ENCODE data around the gene LMAN2L. TPM values are rescaled to one million over a fixed set of nuclear protein-coding genes. Genes with fewer than 3 reads are reported as not detected.

Gene LMAN2L
- total RNA-seq, 2 experiments from 2014 or later = 7.4 to 7.9 TPM

DNA sequence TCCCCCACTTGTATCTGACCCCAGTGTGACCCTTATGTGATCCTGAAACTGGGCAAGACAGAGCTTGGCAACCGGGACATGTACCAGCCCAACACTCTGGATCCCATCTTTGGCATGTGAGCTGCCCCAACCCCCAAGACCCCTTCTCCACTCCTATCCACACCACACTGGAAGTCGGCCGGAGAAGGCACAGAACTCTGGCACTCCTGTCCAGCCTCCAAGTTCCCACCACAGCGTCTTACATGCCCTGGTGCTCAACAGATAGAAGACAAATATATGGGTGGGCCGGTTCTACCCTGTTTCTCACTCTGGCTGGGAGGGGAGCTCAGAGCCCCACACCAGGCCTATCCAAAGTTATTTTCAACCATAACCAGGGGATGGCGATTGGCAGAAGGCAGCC, 40.8 kb downstream of the LMAN2L start:
- POLR2A ChIA-PET = no interaction called here
- no peak for ATAC-seq
- Mint-ChIP-seq H3K27me3 (ENCODE audit: low read depth) (no peaks in the 10 kb centered on the region), H3K4me3 (no peak overlapping the region), H3K27ac (no peak overlapping the region), H3K9me3 (ENCODE audit: insufficient read depth) (no peaks in the 10 kb centered on the region), H3K4me1 (ENCODE audit: low read depth) (no peaks in the 10 kb centered on the region), H3K36me3 (ENCODE audit: low read depth) (no peaks in the 10 kb centered on the region)
- CTCF ChIA-PET = no interaction called here
- no peak for DNase-seq

DNA sequence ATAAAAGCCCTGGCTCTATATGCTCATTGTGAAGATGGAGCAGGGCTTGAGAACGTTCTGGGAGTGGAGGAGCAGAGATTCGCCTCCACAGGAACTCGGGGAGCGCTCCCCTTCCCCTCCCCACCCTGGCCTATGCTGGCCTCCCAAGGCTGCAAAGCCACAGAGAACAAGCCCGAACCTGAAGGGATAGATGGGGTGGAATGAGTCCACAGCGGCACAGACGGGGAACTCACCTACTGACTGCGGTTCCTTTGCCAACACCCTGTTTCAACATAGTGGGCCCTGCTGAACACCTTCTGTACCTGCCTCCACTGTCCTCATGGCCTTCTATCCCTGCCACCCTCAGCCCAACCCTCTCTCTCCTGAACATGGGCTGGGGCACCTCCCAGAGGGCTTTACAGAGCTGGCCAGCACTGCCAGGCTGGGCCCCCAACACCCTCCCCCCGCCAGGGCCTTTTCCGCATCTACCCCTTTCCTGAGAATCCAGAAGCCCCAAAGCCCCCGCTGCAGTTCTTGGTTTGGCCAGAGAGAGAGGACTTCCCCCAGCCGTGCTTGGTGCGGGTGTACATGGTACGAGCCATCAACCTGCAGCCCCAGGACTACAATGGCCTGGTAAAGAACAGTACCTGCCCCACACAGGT, 41.5 kb downstream of the LMAN2L start:
- no peaks in the 10 kb centered on the region for H3K9me3 Mint-ChIP-seq (ENCODE audit: insufficient read depth)
- no peaks in the 10 kb centered on the region for H3K27me3 Mint-ChIP-seq (ENCODE audit: low read depth)
- POLR2A ChIA-PET = no interaction called here
- no peaks in the 10 kb centered on the region for H3K36me3 Mint-ChIP-seq (ENCODE audit: low read depth)
- DNase-seq = no peak
- CTCF ChIA-PET = no interaction called here
- no peak overlapping the region for H3K27ac Mint-ChIP-seq
- H3K4me1 Mint-ChIP-seq (ENCODE audit: low read depth) = no peaks in the 10 kb centered on the region
- ATAC-seq = no peak
- H3K4me3 Mint-ChIP-seq = no peak overlapping the region

DNA sequence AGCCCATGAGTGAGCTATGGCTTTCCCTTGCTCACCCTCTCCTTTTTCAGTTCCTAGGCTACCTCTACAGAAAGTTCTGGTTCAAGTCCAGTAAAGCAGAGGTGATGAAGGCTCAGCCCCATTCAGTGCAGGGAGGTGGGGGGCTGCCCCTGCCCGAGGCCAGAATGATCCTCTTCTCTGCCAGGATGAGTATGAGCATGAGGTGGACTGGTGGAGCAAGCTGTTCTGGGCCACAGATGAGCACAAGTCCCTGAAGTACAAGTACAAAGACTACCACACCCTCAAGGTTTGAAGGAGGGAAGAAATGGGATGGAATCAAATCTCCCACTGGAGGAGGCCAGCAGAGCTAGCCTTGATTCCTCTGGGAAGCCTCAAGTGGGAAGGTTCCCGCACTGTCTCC, 42.4 kb downstream of the LMAN2L start:
- H3K27ac Mint-ChIP-seq = no peak overlapping the region
- H3K36me3 Mint-ChIP-seq (ENCODE audit: low read depth) = no peaks in the 10 kb centered on the region
- H3K4me1 Mint-ChIP-seq (ENCODE audit: low read depth) = no peaks in the 10 kb centered on the region
- H3K4me3 Mint-ChIP-seq = no peak overlapping the region
- DNase-seq = no peak
- ATAC-seq = no peak
- no peaks in the 10 kb centered on the region for H3K27me3 Mint-ChIP-seq (ENCODE audit: low read depth)
- CTCF ChIA-PET = no interaction called here
- POLR2A ChIA-PET = no interaction called here
- no peaks in the 10 kb centered on the region for H3K9me3 Mint-ChIP-seq (ENCODE audit: insufficient read depth)

GRCh38 chr2:96695602-96696001, 44.3 kb downstream of the LMAN2L start:
- DNase-seq = no peak
- Mint-ChIP-seq H3K9me3 (ENCODE audit: insufficient read depth) (no peaks in the 10 kb centered on the region), H3K27me3 (ENCODE audit: low read depth) (no peaks in the 10 kb centered on the region), H3K36me3 (ENCODE audit: low read depth) (no peaks in the 10 kb centered on the region), H3K4me3 (no peak overlapping the region), H3K27ac (no peak overlapping the region), H3K4me1 (ENCODE audit: low read depth) (no peaks in the 10 kb centered on the region)
- no peak for ATAC-seq
- POLR2A ChIA-PET = no interaction called here
- CTCF ChIA-PET = no interaction called here

DNA sequence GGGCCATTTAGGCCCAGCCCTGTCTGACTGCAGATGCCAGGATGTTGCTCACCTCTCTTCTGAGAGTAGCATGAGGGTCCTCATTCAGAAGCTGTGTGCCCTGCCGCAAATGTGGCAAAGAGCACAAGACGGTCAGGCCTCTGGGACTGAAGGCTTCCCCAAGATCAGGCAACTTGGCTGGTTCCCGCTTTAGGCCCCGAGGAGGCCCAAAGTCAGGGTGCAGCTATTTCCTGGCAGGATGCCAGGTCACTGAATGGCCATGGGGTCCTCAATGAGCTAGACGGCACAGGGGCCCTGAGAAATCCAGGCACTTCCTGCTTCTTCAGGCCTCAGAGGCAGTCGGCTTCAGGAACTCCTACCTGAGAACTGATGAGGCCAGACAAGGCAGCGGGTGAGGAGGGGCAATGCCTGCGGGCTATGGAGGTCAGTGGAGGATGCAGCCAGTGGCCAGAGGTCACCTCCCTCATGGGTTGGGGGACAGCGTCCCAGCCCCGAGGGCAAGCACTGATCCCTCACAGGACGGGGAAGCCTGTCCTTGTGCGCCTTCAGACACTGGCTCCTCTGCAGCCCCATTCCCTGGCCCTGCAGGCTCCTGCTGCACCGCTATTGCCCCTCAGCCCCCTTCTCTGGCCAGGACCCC, 44.9 kb downstream of the LMAN2L start:
- ATAC-seq (no peak), DNase-seq (no peak)
- Mint-ChIP-seq H3K4me3 (no peak overlapping the region), H3K27ac (no peak overlapping the region), H3K9me3 (ENCODE audit: insufficient read depth) (no peaks in the 10 kb centered on the region), H3K27me3 (ENCODE audit: low read depth) (no peaks in the 10 kb centered on the region), H3K36me3 (ENCODE audit: low read depth) (no peaks in the 10 kb centered on the region), H3K4me1 (ENCODE audit: low read depth) (no peaks in the 10 kb centered on the region)
- ChIA-PET POLR2A (no interaction called here), CTCF (no interaction called here)

- Mint-ChIP-seq H3K36me3 (ENCODE audit: low read depth) (no peaks in the 10 kb centered on the region), H3K9me3 (ENCODE audit: insufficient read depth) (no peaks in the 10 kb centered on the region), H3K4me1 (ENCODE audit: low read depth) (no peaks in the 10 kb centered on the region), H3K27ac (no peak overlapping the region), H3K27me3 (ENCODE audit: low read depth) (no peaks in the 10 kb centered on the region), H3K4me3 (no peak overlapping the region)
- POLR2A ChIA-PET = no interaction called here
- no peak for DNase-seq
- ATAC-seq = no peak
- CTCF ChIA-PET = no interaction called here
Observed at GRCh38 chr2:96694279-96694678, 45.6 kb downstream of the LMAN2L start.

DNA sequence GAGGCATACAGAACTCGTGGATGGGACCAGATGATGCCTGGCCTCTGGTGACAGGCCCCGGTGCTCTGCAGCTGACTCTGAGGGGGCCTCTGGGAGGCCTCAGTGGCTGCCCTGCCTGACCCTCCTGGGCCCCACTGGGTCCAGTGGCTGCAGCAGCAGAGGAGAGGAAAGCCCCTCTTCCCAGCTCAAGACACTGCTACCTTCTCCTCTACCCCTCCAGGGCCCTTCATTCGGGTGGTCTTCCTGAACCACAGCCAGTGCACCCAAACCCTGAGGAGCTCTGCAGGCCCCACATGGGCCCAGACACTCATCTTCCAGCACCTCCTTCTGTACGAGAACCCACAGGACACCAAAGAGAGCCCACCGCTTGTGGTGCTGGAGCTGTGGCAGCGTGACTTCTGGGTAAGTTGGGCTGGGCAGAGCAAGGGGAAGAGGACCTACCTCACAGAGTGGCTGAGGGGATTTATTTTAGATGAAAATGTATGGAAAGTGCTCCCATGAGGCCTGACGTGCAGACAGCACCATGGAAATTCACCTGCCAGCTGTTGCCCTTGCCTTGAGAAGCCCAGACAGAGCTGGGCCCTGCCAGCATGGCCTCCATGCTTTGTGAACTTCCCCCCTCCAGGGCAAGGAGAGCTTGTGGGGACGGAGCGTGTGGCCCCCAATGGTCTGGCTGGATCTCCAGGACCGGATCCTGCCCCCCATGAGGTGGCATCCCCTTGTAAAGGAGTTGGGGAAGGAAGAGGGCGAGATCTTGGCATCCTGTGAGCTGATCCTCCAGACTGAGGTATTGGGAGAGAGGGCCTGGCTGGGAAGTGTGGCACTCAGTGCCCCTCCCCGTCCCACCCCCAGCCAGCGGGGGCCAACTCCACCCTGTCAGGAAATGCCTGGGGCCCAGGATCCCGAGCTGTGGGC, 46.3 kb downstream of the LMAN2L start:
- ChIA-PET CTCF (no interaction called here), POLR2A (no interaction called here)
- DNase-seq (no peak), ATAC-seq (no peak)
- Mint-ChIP-seq H3K4me3 (no peak overlapping the region), H3K27ac (no peak overlapping the region), H3K4me1 (ENCODE audit: low read depth) (no peaks in the 10 kb centered on the region), H3K9me3 (ENCODE audit: insufficient read depth) (no peaks in the 10 kb centered on the region), H3K36me3 (ENCODE audit: low read depth) (no peaks in the 10 kb centered on the region), H3K27me3 (ENCODE audit: low read depth) (no peaks in the 10 kb centered on the region)

DNA sequence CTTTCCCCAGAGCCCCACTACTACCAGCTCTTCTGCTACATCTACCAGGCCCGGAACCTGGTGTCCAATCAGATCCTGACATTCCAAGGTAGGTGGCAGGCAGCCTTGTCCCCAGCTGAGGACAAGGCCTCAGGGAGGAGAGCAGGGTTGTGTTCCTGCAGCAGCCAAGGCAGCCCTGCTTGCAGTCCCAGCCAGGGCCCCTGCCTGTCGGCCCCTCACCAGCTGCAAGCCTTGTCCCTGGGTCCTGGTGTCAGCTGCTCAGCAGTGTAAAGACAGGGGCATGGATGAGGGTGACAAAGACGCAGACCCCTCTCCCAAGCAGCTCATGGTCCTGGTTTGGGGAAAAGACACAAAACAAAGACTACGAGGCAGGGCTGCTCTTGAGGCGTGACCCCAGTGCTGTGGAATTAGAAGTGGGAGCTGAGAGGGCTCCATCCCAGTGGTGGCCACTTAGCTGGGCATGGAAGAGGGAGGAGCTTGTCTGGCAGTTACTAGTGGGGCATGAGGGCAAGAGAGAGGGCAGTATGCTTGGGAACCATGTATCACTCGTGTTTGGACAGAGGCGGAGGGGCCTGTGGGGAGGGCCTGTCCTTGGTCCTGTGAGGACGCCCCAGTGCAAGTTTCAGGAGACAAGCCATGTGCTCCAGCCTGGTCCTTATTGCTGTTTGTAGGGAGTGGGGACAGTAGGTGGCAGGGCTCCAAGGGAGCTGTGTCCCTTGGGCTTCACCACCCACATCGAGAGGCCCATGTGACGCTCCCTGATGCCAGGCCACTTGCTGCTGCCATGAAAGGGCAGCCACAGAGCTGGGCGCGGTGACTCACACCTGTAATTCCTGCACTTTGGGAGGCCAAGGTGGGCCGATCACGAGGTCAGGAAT, 47.5 kb downstream of the LMAN2L start:
- no peaks in the 10 kb centered on the region for H3K9me3 Mint-ChIP-seq (ENCODE audit: insufficient read depth)
- H3K36me3 Mint-ChIP-seq (ENCODE audit: low read depth) = no peaks in the 10 kb centered on the region
- H3K27me3 Mint-ChIP-seq (ENCODE audit: low read depth) = no peaks in the 10 kb centered on the region
- CTCF ChIA-PET = no interaction called here
- H3K4me3 Mint-ChIP-seq = no peak overlapping the region
- POLR2A ChIA-PET = no interaction called here
- no peak overlapping the region for H3K27ac Mint-ChIP-seq
- ATAC-seq = no peak
- no peaks in the 10 kb centered on the region for H3K4me1 Mint-ChIP-seq (ENCODE audit: low read depth)
- DNase-seq = no peak

DNA sequence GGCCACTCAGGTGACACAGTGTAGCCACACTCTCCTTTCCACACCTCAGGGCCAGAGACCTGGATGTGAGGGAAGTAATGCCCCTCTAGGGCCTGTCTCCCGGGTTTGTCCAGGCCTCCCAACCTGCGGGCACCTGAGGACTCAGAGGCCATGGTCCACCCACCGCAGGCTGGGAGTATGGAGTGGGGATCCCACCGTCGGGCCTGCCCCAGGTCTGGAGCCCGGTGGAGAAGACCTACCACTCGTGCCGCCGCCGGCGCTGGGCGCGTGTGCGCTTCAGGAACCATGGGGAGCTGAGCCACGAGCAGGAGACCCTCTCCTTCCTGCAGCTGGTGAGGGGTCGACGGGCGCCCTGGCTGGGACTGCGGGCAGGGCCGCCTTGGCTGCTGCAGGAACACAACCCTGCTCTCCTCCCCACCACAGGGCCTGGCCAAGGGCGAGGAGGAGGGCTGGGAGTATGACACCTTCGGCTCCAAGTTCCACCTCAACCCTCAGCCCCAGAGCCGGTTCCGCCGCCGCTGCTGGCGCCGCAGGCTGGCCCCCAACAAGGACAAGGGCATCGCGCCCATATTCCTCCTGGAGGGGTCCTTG, 48.7 kb downstream of the LMAN2L start:
- H3K36me3 Mint-ChIP-seq (ENCODE audit: low read depth) = no peaks in the 10 kb centered on the region
- DNase-seq = no peak
- H3K4me1 Mint-ChIP-seq (ENCODE audit: low read depth) = no peaks in the 10 kb centered on the region
- no peak overlapping the region for H3K4me3 Mint-ChIP-seq
- no peak overlapping the region for H3K27ac Mint-ChIP-seq
- ATAC-seq = no peak
- POLR2A ChIA-PET = no interaction called here
- CTCF ChIA-PET = no interaction called here
- no peaks in the 10 kb centered on the region for H3K27me3 Mint-ChIP-seq (ENCODE audit: low read depth)
- no peaks in the 10 kb centered on the region for H3K9me3 Mint-ChIP-seq (ENCODE audit: insufficient read depth)

DNA sequence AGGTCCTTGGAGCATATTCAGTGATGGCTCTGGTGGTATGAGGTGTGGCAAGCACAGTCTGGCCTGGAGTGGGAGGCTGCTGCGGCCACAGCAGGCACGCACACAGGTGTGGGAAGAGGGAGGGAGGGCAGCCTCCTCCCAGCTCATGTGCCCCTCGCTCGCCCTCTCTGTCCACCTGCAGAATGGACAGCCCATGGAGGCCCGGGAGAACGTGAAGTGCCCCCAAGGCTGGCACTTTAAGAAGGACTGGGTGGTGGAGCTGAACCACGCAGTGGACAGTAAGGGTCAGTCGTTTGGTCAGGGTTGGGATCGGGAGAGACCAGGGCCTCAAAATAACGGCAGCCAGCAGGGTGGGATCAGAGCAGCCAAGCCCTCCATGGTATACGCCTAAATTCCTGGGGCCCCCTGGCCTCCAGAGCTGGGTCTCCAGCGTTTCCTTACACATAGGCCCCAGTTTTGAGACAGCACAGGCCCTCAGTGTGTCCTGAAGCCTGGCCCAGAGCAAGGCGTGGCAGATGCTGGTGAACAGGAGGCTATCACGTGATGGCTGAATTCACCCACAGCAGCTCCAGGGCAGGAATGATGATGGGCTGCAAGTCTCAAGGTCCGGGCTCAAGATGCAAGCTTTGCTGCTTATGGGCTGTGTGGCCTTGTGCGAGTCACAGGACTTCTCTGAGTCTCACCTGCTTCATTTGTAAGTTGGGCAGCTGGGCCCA, 49.4 kb downstream of the LMAN2L start:
- no peaks in the 10 kb centered on the region for H3K4me1 Mint-ChIP-seq (ENCODE audit: low read depth)
- no peak overlapping the region for H3K4me3 Mint-ChIP-seq
- no peaks in the 10 kb centered on the region for H3K9me3 Mint-ChIP-seq (ENCODE audit: insufficient read depth)
- DNase-seq = no peak
- no peaks in the 10 kb centered on the region for H3K36me3 Mint-ChIP-seq (ENCODE audit: low read depth)
- ChIA-PET POLR2A (no interaction called here), CTCF (no interaction called here)
- no peak overlapping the region for H3K27ac Mint-ChIP-seq
- no peak for ATAC-seq
- H3K27me3 Mint-ChIP-seq (ENCODE audit: low read depth) = no peaks in the 10 kb centered on the region

GRCh38 chr2:96689431-96689991, 50.4 kb downstream of the LMAN2L start:
- CTCF ChIA-PET = no interaction called here
- no peak for ATAC-seq
- POLR2A ChIA-PET = no interaction called here

More at GRCh38 chr2:96689431-96689991, 50.4 kb downstream of the LMAN2L start:
- DNase-seq = no peak
- Mint-ChIP-seq H3K27me3 (ENCODE audit: low read depth) (no peaks in the 10 kb centered on the region), H3K4me1 (ENCODE audit: low read depth) (no peaks in the 10 kb centered on the region), H3K27ac (no peak overlapping the region), H3K4me3 (no peak overlapping the region), H3K36me3 (ENCODE audit: low read depth) (no peaks in the 10 kb centered on the region), H3K9me3 (ENCODE audit: insufficient read depth) (no peaks in the 10 kb centered on the region)
